HCT116 (cell line): ENCODE data around the gene LAMA1. TPM values are rescaled to one million over a fixed set of nuclear protein-coding genes. Genes with fewer than 3 reads are reported as not detected.

ENCODE experiments used
- ATAC-seq: fragments of 200-7000 bp; cut with Tn5 transposase; 2 replicates; pipeline ENCODE4 v1.9.1; 2020; ENCODE audit warnings: mild to moderate bottlenecking, moderate library complexity
- BruUV-seq: library from RNA; stranded (reverse); fragments of 400-500 nt; replicated peaks from 2 replicates; lab custom pipeline; 2021; lab: Mats Ljungman, UMichigan
- CTCF ChIA-PET: fragments of 300-600 bp; sonication (Branson Sonifier 250); formaldehyde crosslinking; loops from one replicate; lab custom pipeline; 2021; ENCODE audit warnings: antibody characterized with exemption; lab: Charles Lee
- POLR2A ChIA-PET: fragments of 300-600, 350-600 bp; sonication (Branson Sonifier 250); formaldehyde crosslinking; loops from one replicate; lab custom pipeline; 2021; ENCODE audit warnings: antibody characterized with exemption; lab: Charles Lee
- RAD21 ChIA-PET, 2 experiments: fragments of 300-600 bp; sonication (Branson Sonifier 250); formaldehyde crosslinking; loops; one replicate each; lab custom pipeline; 2023; ENCODE audit warnings: low total read pairs in 2 of 2; ENCODE audit not compliant: uncharacterized antibody in 2 of 2, unreplicated experiment in 2 of 2, low non-redundant PET in 1 of 2; lab: Charles Lee
- DNase-seq: peaks from one replicate; pipeline ENCODE4 v3.0.0-alpha.2; 2010; ENCODE audit warnings: low read depth, low spot score
- H2AFZ ChIP-seq: fragments of 200-600 bp; shearing (Covaris generic), sonication (generic); 2 replicates; pipeline ENCODE4 v1.6.1; 2017; ENCODE audit warnings: low read depth, mixed run types, mixed read lengths, antibody characterized with exemption, low read length; ENCODE audit not compliant: poor library complexity, severe bottlenecking
- H3K27ac ChIP-seq: 2 replicates; pipeline ENCODE4 v1.5.1; 2012; ENCODE audit warnings: low read depth, low read length
- H3K27me3 ChIP-seq: fragments of 200-600 bp; sonication (generic); 2 replicates; pipeline ENCODE4 v1.6.1; 2016; ENCODE audit warnings: mixed run types, low read length, mixed read lengths; ENCODE audit not compliant: insufficient read depth
- H3K36me3 ChIP-seq, 2 experiments: fragments of 200-500 bp in 1 of 2; fragments of 200-600 bp in 1 of 2; sonication (Bioruptor generic) in 1 of 2; sonication (generic) in 1 of 2; 2 replicates each; pipeline versions ENCODE4 v1.5.1 to v1.6.1; 2014 to 2016; ENCODE audit warnings: low read length in 2 of 2, inconsistent platforms in 1 of 2, mixed read lengths in 1 of 2, mixed run types in 1 of 2; ENCODE audit not compliant: insufficient read depth in 2 of 2, control insufficient read depth in 1 of 2
- H3K4me1 ChIP-seq, 2 experiments: fragments of 200-600 bp in 1 of 2; sonication (generic) in 1 of 2; 2 replicates each; pipeline versions ENCODE4 v1.5.1 to v1.6.1; 2012 to 2017; ENCODE audit warnings: low read length in 2 of 2, inconsistent platforms in 1 of 2, mild to moderate bottlenecking in 1 of 2, mixed read lengths in 1 of 2, mixed run types in 1 of 2, moderate library complexity in 1 of 2; ENCODE audit not compliant: insufficient read depth in 2 of 2, control insufficient read depth in 1 of 2
- H3K4me2 ChIP-seq: fragments of 200-600 bp; sonication (generic); 2 replicates; pipeline ENCODE4 v1.6.1; 2017; ENCODE audit warnings: mixed run types, low read length, mixed read lengths
- H3K4me3 ChIP-seq, 2 experiments: fragments of 200-600 bp in 1 of 2; sonication (generic) in 1 of 2; replicated peaks in 1 of 2; 2 replicates each; pipeline ENCODE4 v1.5.1; 2011 to 2016; ENCODE audit warnings: low read length in 2 of 2, control low read depth in 1 of 2, low read depth in 1 of 2, mild to moderate bottlenecking in 1 of 2, mixed read lengths in 1 of 2, mixed run types in 1 of 2
- H3K79me2 ChIP-seq: fragments of 200-600 bp; sonication (generic); 2 replicates; pipeline ENCODE4 v1.6.1; 2017; ENCODE audit warnings: mild to moderate bottlenecking, mixed run types, low read length, moderate library complexity, mixed read lengths; ENCODE audit not compliant: insufficient read depth
- H3K9ac ChIP-seq: fragments of 200-600 bp; sonication (generic); 2 replicates; pipeline ENCODE4 v1.6.1; 2016; ENCODE audit warnings: low read length, mixed read lengths
- H3K9me2 ChIP-seq: fragments of 200-600 bp; sonication (generic), shearing (Covaris generic); 2 replicates; pipeline ENCODE4 v1.6.1; 2017; ENCODE audit warnings: mixed run types, mild to moderate bottlenecking, moderate library complexity; ENCODE audit not compliant: insufficient read depth
- H3K9me3 ChIP-seq, 2 experiments: fragments of 200-500 bp in 1 of 2; fragments of 200-600 bp in 1 of 2; sonication (Bioruptor generic) in 1 of 2; sonication (generic) in 1 of 2; 2 replicates each; pipeline ENCODE4 v1.6.1; 2014 to 2017; ENCODE audit warnings: low read length in 2 of 2, mixed read lengths in 2 of 2, inconsistent platforms in 1 of 2, low read depth in 1 of 2, mild to moderate bottlenecking in 1 of 2, mixed run types in 1 of 2, moderate library complexity in 1 of 2; ENCODE audit not compliant: control insufficient read depth in 1 of 2, insufficient read depth in 1 of 2
- H4K20me1 ChIP-seq: fragments of 200-600 bp; sonication (generic), shearing (Covaris generic); 2 replicates; pipeline ENCODE4 v1.6.1; 2017; ENCODE audit warnings: mixed run types, mild to moderate bottlenecking, moderate library complexity; ENCODE audit not compliant: insufficient read depth
- CBX3 ChIP-seq: IDR thresholded peaks from 2 replicates; pipeline ENCODE4 v1.6.1; 2012; ENCODE audit warnings: low read depth
- CTCF ChIP-seq, 3 experiments: fragments of 200-600 bp in 1 of 3; sonication (generic) in 1 of 3; IDR thresholded peaks in 2 of 3; conservative IDR thresholded peaks in 1 of 3; 2 replicates each; pipeline ENCODE4 v1.5.1; 2012 to 2017; ENCODE audit warnings: low read depth in 2 of 3, low read length in 2 of 3, antibody characterized with exemption in 1 of 3, borderline replicate concordance in 1 of 3, control low read depth in 1 of 3, mild to moderate bottlenecking in 1 of 3, mixed read lengths in 1 of 3, mixed run types in 1 of 3, moderate library complexity in 1 of 3; ENCODE audit not compliant: insufficient read depth in 1 of 3
- EGR1 ChIP-seq: IDR thresholded peaks from 2 replicates; pipeline ENCODE4 v1.6.1; 2012; ENCODE audit warnings: low read depth
- EZH2phosphoT487 ChIP-seq: fragments of 200-600 bp; IDR thresholded peaks from 2 replicates; pipeline ENCODE4 v1.6.1; 2018; ENCODE audit warnings: antibody characterized with exemption, borderline replicate concordance
- FOSL1 ChIP-seq: IDR thresholded peaks from 2 replicates; pipeline ENCODE4 v1.6.1; 2012; ENCODE audit warnings: low read depth
- JUND ChIP-seq: IDR thresholded peaks from 2 replicates; pipeline ENCODE4 v1.6.1; 2012
- POLR2A ChIP-seq: IDR thresholded peaks from 2 replicates; pipeline ENCODE4 v1.7.0; 2011; ENCODE audit warnings: borderline replicate concordance; ENCODE audit not compliant: insufficient read depth, insufficient read length; ENCODE audit errors: extremely low read depth
- POLR2AphosphoS5 ChIP-seq: IDR thresholded peaks from 2 replicates; pipeline ENCODE4 v1.6.1; 2011; ENCODE audit warnings: mild to moderate bottlenecking, low read depth, low read length, moderate library complexity
- REST ChIP-seq: IDR thresholded peaks from 2 replicates; pipeline ENCODE4 v1.6.1; 2012; ENCODE audit warnings: low read depth
- SP1 ChIP-seq: IDR thresholded peaks from 2 replicates; pipeline ENCODE4 v1.6.1; 2012; ENCODE audit warnings: low read depth
- SRF ChIP-seq: IDR thresholded peaks from 2 replicates; pipeline ENCODE4 v1.6.1; 2012; ENCODE audit warnings: low read depth
- TCF7L2 ChIP-seq: IDR thresholded peaks from 2 replicates; pipeline ENCODE4 v1.7.0; 2011; ENCODE audit warnings: borderline replicate concordance, inconsistent platforms; ENCODE audit not compliant: insufficient read depth, insufficient read length; ENCODE audit errors: extremely low read depth
- YY1 ChIP-seq: IDR thresholded peaks from 2 replicates; pipeline ENCODE4 v1.6.1; 2011; ENCODE audit warnings: low read length, low read depth, moderate library complexity, mild to moderate bottlenecking; ENCODE audit not compliant: insufficient replicate concordance; ENCODE audit errors: extremely low read depth
- ZBTB33 ChIP-seq: IDR thresholded peaks from 2 replicates; pipeline ENCODE4 v1.6.1; 2011; ENCODE audit warnings: mild to moderate bottlenecking, low read length, moderate library complexity; ENCODE audit not compliant: insufficient replicate concordance; ENCODE audit errors: extremely low read depth
- ZFX ChIP-seq: fragments of 450-650 bp; IDR thresholded peaks from 2 replicates; pipeline ENCODE4 v1.6.1; 2017
- ZNF274 ChIP-seq: fragments of 200-500 bp; sonication (Bioruptor generic); IDR thresholded peaks from 2 replicates; pipeline ENCODE4 v1.6.1; 2014; ENCODE audit warnings: mild to moderate bottlenecking, low read depth, low read length, inconsistent platforms
- intact Hi-C: fragments of 100-400 bp; cut with micrococcal nuclease; formaldehyde crosslinking; loops from 2 replicates; pipeline ENCODE4 v1.10.0; 2022
- total RNA-seq: library from RNA; stranded (reverse); gene quantifications from one replicate; pipeline ENCODE4 v1.2.1, GENCODE V29; 2021; ENCODE audit not compliant: unreplicated experiment

LAMA1 gene
- total RNA-seq, 1 experiment from 2014 or later: 0.05 TPM

- TF ChIP-seq EGR1 (no peak), CBX3 (no peak), YY1 (no peak), FOSL1 (no peak), TCF7L2 (no peak), ZBTB33 (no peak), ZFX (no peak), CTCF (IDR thresholded peaks at IDR 0.05 in 2 of 3, conservative IDR thresholded peaks at IDR 0.05 in 1 of 3; ENCODE audit: borderline replicate concordance in 1 of 3, insufficient read depth in 1 of 3, low read depth in 2 of 3, low read length in 2 of 3) (no peak), REST (no peak), SRF (no peak), ZNF274 (no peak), SP1 (no peak), JUND (no peak), POLR2AphosphoS5 (no peak), POLR2A (no peak), EZH2phosphoT487 (no peak)
- TF ChIP-seq, all 23 proteins: peak for 0
- no peaks in the 10 kb centered on the region for H3K79me2 ChIP-seq
- H3K9me2 ChIP-seq: no peaks in the 10 kb centered on the region
- no peak for ATAC-seq
- POLR2A ChIA-PET: no interaction called here
- no peaks in the 10 kb centered on the region for H3K27me3 ChIP-seq
- intact Hi-C loops: no loop called here
- H4K20me1 ChIP-seq: no peaks in the 10 kb centered on the region
- no peak overlapping the region for H3K9ac ChIP-seq
- H3K9me3 ChIP-seq: peaks cover 0 to 19% of the 10 kb centered on the region in 2 experiments; a peak in 2 of 4 replicates
- no peaks in the 10 kb centered on the region for H3K4me1 ChIP-seq
- no peak overlapping the region for H3K4me3 ChIP-seq
- RAD21 ChIA-PET: no interaction called here
- CTCF ChIA-PET: no interaction called here
- no peak for DNase-seq
- H3K4me2 ChIP-seq: no peak overlapping the region
- H3K27ac ChIP-seq: no peak overlapping the region
- H2AFZ ChIP-seq: no peak overlapping the region
- no TSS peak for BruUV-seq
- no peaks in the 10 kb centered on the region for H3K36me3 ChIP-seq
Observed at GRCh38 chr18:6983366-6983765, 134.2 kb downstream of the LAMA1 start.
